Stimulated activated naive CD8-positive, alpha-beta T cell treated with anti-CD3 and anti-CD28 coated beads, Interleukin-15, Interleukin-2, amounts not matched to agents 100 U/mL and 50 U/mL, for 24 hours (primary cell): Measurements from ENCODE around the gene SUN5.

Experiments
- ATAC-seq: fragments of 150-1000 bp; cut with Tn5 transposase; one replicate; pipeline ENCODE4 v1.10.0; 2021
- DNase-seq: peaks from one replicate; pipeline ENCODE4 v3.0.0; 2021

Gene SUN5

DNA sequence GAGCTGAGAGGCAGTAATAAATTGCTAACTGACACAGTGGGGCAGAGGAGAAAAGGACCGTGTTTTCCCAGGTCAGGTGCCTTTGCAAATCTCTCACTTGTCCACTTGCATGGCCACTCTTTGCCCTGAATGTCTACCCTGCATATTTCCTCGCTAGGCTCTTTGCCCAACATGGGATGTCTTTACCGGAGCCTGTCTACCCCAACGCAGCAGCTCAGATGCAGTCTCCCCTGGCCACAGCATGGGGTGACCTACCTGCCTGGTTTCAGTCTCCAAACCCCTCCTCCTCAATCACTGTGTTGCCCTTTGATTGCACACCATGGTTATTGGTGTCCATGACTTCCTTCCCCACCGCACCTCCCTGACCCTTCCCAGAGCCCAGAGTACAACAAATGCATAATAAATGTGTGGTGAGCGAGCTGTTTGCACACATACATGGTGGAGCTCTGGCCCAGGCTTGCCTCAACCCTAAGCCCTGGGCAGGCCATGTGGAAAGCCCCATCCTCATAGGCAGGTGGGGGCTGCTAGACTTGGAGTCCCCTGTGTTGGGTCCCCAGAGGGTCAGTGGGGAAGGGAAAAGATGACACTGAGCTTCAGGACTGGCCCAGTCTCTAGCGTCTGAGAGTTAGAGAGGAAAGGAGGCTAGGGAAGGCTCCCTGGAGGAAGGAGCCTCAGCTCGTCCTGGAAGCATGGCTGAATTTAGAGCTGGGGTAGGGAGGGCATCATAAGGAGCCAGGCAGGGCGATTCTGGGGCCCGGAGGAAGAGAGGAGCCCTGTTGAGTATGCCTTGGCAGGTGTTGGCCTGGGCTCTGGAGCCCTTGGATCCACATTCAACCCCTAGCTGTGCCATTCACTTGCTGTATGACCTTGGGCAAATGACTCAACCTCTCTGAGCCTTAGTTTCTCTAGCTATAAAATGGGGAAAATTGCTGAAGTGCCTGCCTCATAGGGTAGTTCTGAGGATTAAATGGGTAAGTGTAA, 22.8 kb upstream of the SUN5 start:
- ATAC-seq, result no peak
- no peak for DNase-seq

DNA sequence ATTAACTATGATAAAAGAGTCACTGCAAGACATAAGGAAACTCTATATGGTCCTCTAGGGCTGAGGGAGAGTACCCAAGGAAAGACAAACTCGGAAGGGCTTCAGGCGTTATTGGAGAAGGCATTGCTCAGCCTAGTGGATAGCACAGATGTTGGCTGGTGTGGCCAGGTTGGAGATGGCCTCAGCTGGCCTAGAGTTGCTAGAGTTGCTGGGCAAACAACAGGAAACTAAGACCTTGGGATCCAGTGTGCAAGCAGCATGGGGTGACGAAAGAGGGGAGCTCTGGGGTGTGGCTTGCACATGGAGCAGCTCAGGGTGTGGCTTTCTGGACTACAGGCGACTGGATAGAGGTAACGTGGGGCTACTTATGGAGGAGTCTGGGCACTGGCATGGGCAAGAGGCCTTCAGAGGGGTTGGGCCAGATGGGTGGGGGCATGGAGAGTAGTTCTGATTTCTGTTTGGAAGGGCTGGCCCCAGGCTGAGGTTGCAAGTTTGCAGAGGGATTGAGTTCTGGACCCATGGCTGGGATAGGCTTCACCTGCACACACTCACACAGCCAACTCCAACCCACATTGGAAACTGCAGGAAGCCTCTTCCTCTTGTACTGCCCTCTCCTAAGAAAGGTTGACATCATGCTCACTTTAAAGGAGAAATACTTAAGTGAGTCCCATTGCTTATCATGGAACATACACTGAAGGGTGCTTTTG, 22.0 kb upstream of the SUN5 start:
- no peak for DNase-seq
- no peak for ATAC-seq

- no peak for ATAC-seq
- DNase-seq, result no peak
These were observed 21.2 kb upstream of the SUN5 start for GRCh38 chr20:33025318-33025876.

GRCh38 chr20:33024609-33025317, 20.5 kb upstream of the SUN5 start:
- no peak for ATAC-seq

GRCh38 chr20:33024243-33024560, 20.0 kb upstream of the SUN5 start:
- ATAC-seq, result no peak

More at GRCh38 chr20:33024609-33025317, 20.5 kb upstream of the SUN5 start:
- DNase-seq, result no peak

GRCh38 chr20:33023439-33024242, 19.4 kb upstream of the SUN5 start:
- DNase-seq (no peak), ATAC-seq (no peak)

More at GRCh38 chr20:33024243-33024560, 20.0 kb upstream of the SUN5 start:
- no peak for DNase-seq

GRCh38 chr20:33022694-33023438, 18.6 kb upstream of the SUN5 start:
- DNase-seq, result no peak

DNA sequence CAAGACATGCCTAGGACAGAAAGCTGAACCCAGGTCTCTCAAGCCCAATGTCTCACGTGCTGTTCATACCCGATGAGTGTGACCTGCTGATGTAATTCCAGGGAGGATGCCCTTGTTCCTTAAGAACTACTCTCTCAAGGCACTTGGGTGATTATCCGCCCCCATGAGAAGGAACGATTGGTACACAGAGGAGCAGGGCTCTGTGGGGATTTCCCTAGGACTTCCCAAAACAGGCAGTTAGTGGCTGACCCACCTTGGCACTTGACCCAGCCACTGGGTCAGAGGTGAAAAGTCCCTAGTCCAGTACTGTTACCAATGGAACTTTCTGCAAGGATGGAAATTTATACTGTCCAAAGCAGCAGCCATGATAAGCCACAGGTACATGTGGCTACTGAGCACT, 18.1 kb upstream of the SUN5 start:
- DNase-seq (no peak), ATAC-seq (no peak)

More at GRCh38 chr20:33022694-33023438, 18.6 kb upstream of the SUN5 start:
- no peak for ATAC-seq

DNA sequence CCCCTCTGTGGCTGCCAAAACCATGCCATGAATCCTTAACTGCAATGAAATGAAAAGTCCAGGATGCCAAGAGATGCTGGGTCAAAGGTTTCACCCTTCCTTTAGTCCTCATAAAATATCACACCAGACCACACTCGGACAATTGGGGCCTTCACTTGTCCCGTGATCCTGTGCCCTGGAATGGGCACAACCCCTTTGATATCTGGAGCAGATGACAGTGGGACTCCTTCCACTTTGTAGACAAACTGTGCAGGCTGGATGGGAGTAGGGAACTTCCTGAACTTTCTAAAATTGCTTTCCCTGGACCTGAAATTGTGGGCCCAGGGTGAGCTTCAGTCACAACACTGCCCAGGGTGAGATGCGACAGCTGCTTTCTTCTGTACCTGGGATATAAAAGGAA, 17.6 kb upstream of the SUN5 start:
- no peak for ATAC-seq
- no peak for DNase-seq

GRCh38 chr20:33020278-33021161, 16.3 kb upstream of the SUN5 start:
- no peak for DNase-seq
- ATAC-seq, result no peak

- DNase-seq (no peak), ATAC-seq (no peak)
These were observed 15.4 kb upstream of the SUN5 start for GRCh38 chr20:33019465-33020277.

- DNase-seq (no peak), ATAC-seq (no peak)
These were observed 14.1 kb upstream of the SUN5 start for GRCh38 chr20:33018169-33018931.

DNA sequence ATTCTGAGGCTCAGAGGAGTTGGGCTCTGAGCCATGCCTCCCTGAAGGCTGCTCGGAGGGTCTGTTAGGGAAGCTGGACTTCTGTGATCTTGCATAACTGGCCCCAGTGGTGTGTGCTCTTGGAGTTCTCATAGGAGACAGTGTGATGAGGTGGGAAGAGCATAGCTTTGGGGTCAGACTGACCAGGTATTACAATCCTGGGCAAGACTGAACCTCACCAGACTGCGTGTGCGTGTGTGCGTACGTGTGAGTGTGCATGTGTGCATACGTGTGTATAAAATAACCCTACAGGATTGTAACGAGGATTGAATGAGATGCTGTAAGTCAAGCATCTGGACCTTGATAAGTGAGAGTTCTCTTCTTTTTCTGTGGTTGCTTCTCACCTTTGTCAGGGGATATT, 13.3 kb upstream of the SUN5 start:
- ATAC-seq (no peak), DNase-seq (no peak)

DNA sequence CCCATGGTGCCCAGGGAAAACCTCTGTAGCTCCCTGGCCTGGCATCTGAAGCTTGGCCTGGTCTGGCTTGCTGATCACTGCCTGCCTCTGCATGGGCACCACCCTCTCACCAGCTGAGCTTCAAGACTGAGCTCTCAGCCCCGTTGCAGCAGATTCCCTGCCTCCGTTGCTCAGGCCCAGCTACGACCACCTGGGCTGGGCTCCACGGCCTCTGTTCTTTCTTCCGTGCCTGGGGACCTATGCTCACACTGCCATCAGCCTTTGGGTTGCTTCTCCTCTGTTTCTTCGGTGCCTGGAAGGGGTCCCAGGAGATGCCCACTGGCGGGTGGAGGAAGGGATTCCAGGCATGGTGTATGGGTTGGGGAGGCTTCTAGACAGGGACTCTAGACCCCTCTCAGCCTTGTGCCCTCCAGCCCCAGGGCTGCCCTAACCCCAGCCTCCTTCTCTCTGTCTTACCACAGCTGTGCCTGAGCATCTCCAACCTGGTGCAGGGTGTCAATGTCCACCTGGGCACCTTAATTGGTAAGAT, 12.4 kb upstream of the SUN5 start:
- no peak for DNase-seq
- ATAC-seq, result no peak

GRCh38 chr20:33015700-33016580, 11.7 kb upstream of the SUN5 start:
- ATAC-seq (no peak), DNase-seq (no peak)

GRCh38 chr20:33015114-33015484, 10.9 kb upstream of the SUN5 start:
- ATAC-seq (no peak), DNase-seq (no peak)
